ENCODE measurements around the gene HOXA13.

Gene HOXA13

GRCh38 chr7:27174874-27175625, 24.8 kb downstream of the HOXA13 start (continued):
- TF ChIP-seq ZBTB11 (tag by site-specific recombination; conservative IDR thresholded peaks at IDR 0.05; ENCODE audit: low read depth), result peak; percentile 27; the same call in 1 of the 2 replicates
- no peak for TF ChIP-seq ZNF548 (tag by site-specific recombination; IDR thresholded peaks at IDR 0.05)
- TF ChIP-seq OSR2 (tag by site-specific recombination; IDR thresholded peaks at IDR 0.05), result peak; percentile 8; the same call in 1 of the 2 replicates
- no peak; the same call in 1 of the 2 replicates for TF ChIP-seq ZNF837 (tag by site-specific recombination; IDR thresholded peaks at IDR 0.05)
- TF ChIP-seq ZBTB17 (tag by site-specific recombination; IDR thresholded peaks at IDR 0.05), result peak; percentile 75
- peak; percentile 35; the same call in 1 of the 2 replicates for TF ChIP-seq GLIS1 (tag by site-specific recombination; IDR thresholded peaks at IDR 0.05)
- TF ChIP-seq, protein P1, sequence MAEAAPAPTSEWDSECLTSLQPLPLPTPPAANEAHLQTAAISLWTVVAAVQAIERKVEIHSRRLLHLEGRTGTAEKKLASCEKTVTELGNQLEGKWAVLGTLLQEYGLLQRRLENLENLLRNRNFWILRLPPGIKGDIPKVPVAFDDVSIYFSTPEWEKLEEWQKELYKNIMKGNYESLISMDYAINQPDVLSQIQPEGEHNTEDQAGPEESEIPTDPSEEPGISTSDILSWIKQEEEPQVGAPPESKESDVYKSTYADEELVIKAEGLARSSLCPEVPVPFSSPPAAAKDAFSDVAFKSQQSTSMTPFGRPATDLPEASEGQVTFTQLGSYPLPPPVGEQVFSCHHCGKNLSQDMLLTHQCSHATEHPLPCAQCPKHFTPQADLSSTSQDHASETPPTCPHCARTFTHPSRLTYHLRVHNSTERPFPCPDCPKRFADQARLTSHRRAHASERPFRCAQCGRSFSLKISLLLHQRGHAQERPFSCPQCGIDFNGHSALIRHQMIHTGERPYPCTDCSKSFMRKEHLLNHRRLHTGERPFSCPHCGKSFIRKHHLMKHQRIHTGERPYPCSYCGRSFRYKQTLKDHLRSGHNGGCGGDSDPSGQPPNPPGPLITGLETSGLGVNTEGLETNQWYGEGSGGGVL (tag by site-specific recombination; IDR thresholded peaks at IDR 0.05), result peak; percentile 85
- peak; percentile 55; the same call in 1 of the 2 replicates for TF ChIP-seq SP3 (tag by site-specific recombination; IDR thresholded peaks at IDR 0.05)
- no peak for TF ChIP-seq ZBTB1 (tag by site-specific recombination; IDR thresholded peaks at IDR 0.05)
- TF ChIP-seq, protein P2, sequence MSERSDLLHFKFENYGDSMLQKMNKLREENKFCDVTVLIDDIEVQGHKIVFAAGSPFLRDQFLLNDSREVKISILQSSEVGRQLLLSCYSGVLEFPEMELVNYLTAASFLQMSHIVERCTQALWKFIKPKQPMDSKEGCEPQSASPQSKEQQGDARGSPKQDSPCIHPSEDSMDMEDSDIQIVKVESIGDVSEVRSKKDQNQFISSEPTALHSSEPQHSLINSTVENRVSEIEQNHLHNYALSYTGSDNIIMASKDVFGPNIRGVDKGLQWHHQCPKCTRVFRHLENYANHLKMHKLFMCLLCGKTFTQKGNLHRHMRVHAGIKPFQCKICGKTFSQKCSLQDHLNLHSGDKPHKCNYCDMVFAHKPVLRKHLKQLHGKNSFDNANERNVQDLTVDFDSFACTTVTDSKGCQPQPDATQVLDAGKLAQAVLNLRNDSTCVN (tag by site-specific recombination; optimal IDR thresholded peaks at IDR 0.05), result no peak
- TF ChIP-seq, protein P3, sequence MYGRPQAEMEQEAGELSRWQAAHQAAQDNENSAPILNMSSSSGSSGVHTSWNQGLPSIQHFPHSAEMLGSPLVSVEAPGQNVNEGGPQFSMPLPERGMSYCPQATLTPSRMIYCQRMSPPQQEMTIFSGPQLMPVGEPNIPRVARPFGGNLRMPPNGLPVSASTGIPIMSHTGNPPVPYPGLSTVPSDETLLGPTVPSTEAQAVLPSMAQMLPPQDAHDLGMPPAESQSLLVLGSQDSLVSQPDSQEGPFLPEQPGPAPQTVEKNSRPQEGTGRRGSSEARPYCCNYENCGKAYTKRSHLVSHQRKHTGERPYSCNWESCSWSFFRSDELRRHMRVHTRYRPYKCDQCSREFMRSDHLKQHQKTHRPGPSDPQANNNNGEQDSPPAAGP (tag by site-specific recombination; IDR thresholded peaks at IDR 0.05), result no peak; the same call in 1 of the 2 replicates
- peak; percentile 58; the same call in 1 of the 2 replicates for TF ChIP-seq ZNF366 (tag by site-specific recombination; conservative IDR thresholded peaks at IDR 0.05)
- peak; percentile 48; the same call in 1 of the 2 replicates for TF ChIP-seq SP2 (tag by site-specific recombination; IDR thresholded peaks at IDR 0.05)
- TF ChIP-seq ZNF777 (tag by site-specific recombination; IDR thresholded peaks at IDR 0.05; ENCODE audit: borderline replicate concordance), result no peak
- peak; percentile 79 for TF ChIP-seq ZSCAN4 (tag by site-specific recombination; IDR thresholded peaks at IDR 0.05)
- TF ChIP-seq ZNF623 (tag by site-specific recombination; IDR thresholded peaks at IDR 0.05), result no peak
- no peak for TF ChIP-seq ZNF692 (tag by site-specific recombination; IDR thresholded peaks at IDR 0.05)
- no peak for TF ChIP-seq REPIN1 (tag by site-specific recombination; IDR thresholded peaks at IDR 0.05; ENCODE audit: low read depth)
- TF ChIP-seq OVOL3 (tag by site-specific recombination; IDR thresholded peaks at IDR 0.05), result no peak
- TF ChIP-seq PATZ1 (tag by site-specific recombination; IDR thresholded peaks at IDR 0.05), result peak; percentile 54
- no peak for TF ChIP-seq ZNF768 (tag by site-specific recombination; IDR thresholded peaks at IDR 0.05)
- TF ChIP-seq REST (tag by site-specific recombination; IDR thresholded peaks at IDR 0.05), result no peak
